H1 (cell line): ENCODE data around the gene PLXNA4. TPM values are rescaled to one million over a fixed set of nuclear protein-coding genes. Genes with fewer than 3 reads are reported as not detected.

Source experiments
- KDM4A ChIP-seq: IDR thresholded peaks from one replicate; pipeline ENCODE4 v1.7.1; 2012; ENCODE audit warnings: low read depth, mild to moderate bottlenecking, moderate library complexity, low read length, inconsistent platforms; ENCODE audit not compliant: severe bottlenecking
- PHF8 ChIP-seq: fragments of 200-600 bp; sonication (generic); conservative IDR thresholded peaks from 2 replicates; pipeline ENCODE4 v1.7.1; 2012; ENCODE audit warnings: low read depth, mild to moderate bottlenecking, inconsistent platforms, low read length, moderate library complexity
- SIRT6 ChIP-seq: IDR thresholded peaks from one replicate; pipeline ENCODE4 v1.7.1; 2012; ENCODE audit warnings: low read length, inconsistent platforms
- TEAD4 ChIP-seq: IDR thresholded peaks from 2 replicates; pipeline ENCODE4 v1.6.1; 2012; ENCODE audit warnings: low read depth, low read length, inconsistent platforms, mixed read lengths
- YY1 ChIP-seq: IDR thresholded peaks from 2 replicates; pipeline ENCODE4 v1.6.1; 2011; ENCODE audit warnings: low read depth, mild to moderate bottlenecking, low read length
- polyA plus RNA-seq, 7 experiments: library from polyadenylated mRNA; depleted of rRNA in 3 of 7; stranded (reverse) in 5 of 7; unstranded in 2 of 7; fragments of >200 nt in 5 of 7; fragments of 200-250 nt in 2 of 7; gene quantifications; 1 replicate in 5 of 7; 2 replicates in 1 of 7; 4 replicates in 1 of 7; pipeline versions ENCODE4 v1.2.1 to v1.2.3, GENCODE V29; 2011 to 2013; ENCODE audit warnings: missing spikeins in 2 of 7, mixed read lengths in 2 of 7
- total RNA-seq: library from RNA; stranded (reverse); fragmentation: NEBNext Ultra II Directional; extraction: Animal tissue kit (Norgen Biotek cat#: 25700); gene quantifications from 2 replicates; pipeline ENCODE4 v1.2.1, GENCODE V29; 2021
- TF ChIP-seq, protein P1 (sequence below): fragments of 300-600 bp; sonication (generic); IDR thresholded peaks from 2 replicates; pipeline ENCODE4 v1.7.1; 2012; ENCODE audit warnings: low read length, moderate library complexity, mild to moderate bottlenecking, inconsistent platforms; ENCODE audit not compliant: insufficient replicate concordance

Gene PLXNA4
- total and polyA plus RNA-seq, 2 of the 8 experiments (the other 6 are each of a cell fraction or from before 2014, with no cell fraction given) = 0.76 to 0.79 TPM

DNA sequence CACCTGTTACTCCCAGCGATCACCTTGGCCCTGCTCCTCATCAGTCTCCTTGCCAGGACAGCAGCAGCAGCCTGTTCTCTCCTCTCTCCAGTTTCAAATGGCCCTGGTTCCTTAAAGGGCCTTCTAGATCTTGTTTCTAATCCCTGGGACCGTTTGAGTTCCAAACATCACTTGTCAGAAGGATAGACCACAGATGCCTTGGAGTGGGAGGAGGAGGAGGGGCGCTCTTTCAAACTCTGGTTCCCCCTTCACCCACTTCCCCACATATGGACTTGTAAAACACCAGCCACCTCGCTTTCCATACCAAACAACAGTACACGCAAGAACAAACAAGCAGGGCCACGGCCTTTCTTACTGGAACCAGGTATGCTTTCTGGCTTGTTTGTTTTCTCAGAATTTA is 104.8 kb downstream of the PLXNA4 start (continued):
- TF ChIP-seq KDM4A (no peak), YY1 (no peak), TEAD4 (no peak), PHF8 (no peak), SIRT6 (no peak)
- TF ChIP-seq, protein P1, sequence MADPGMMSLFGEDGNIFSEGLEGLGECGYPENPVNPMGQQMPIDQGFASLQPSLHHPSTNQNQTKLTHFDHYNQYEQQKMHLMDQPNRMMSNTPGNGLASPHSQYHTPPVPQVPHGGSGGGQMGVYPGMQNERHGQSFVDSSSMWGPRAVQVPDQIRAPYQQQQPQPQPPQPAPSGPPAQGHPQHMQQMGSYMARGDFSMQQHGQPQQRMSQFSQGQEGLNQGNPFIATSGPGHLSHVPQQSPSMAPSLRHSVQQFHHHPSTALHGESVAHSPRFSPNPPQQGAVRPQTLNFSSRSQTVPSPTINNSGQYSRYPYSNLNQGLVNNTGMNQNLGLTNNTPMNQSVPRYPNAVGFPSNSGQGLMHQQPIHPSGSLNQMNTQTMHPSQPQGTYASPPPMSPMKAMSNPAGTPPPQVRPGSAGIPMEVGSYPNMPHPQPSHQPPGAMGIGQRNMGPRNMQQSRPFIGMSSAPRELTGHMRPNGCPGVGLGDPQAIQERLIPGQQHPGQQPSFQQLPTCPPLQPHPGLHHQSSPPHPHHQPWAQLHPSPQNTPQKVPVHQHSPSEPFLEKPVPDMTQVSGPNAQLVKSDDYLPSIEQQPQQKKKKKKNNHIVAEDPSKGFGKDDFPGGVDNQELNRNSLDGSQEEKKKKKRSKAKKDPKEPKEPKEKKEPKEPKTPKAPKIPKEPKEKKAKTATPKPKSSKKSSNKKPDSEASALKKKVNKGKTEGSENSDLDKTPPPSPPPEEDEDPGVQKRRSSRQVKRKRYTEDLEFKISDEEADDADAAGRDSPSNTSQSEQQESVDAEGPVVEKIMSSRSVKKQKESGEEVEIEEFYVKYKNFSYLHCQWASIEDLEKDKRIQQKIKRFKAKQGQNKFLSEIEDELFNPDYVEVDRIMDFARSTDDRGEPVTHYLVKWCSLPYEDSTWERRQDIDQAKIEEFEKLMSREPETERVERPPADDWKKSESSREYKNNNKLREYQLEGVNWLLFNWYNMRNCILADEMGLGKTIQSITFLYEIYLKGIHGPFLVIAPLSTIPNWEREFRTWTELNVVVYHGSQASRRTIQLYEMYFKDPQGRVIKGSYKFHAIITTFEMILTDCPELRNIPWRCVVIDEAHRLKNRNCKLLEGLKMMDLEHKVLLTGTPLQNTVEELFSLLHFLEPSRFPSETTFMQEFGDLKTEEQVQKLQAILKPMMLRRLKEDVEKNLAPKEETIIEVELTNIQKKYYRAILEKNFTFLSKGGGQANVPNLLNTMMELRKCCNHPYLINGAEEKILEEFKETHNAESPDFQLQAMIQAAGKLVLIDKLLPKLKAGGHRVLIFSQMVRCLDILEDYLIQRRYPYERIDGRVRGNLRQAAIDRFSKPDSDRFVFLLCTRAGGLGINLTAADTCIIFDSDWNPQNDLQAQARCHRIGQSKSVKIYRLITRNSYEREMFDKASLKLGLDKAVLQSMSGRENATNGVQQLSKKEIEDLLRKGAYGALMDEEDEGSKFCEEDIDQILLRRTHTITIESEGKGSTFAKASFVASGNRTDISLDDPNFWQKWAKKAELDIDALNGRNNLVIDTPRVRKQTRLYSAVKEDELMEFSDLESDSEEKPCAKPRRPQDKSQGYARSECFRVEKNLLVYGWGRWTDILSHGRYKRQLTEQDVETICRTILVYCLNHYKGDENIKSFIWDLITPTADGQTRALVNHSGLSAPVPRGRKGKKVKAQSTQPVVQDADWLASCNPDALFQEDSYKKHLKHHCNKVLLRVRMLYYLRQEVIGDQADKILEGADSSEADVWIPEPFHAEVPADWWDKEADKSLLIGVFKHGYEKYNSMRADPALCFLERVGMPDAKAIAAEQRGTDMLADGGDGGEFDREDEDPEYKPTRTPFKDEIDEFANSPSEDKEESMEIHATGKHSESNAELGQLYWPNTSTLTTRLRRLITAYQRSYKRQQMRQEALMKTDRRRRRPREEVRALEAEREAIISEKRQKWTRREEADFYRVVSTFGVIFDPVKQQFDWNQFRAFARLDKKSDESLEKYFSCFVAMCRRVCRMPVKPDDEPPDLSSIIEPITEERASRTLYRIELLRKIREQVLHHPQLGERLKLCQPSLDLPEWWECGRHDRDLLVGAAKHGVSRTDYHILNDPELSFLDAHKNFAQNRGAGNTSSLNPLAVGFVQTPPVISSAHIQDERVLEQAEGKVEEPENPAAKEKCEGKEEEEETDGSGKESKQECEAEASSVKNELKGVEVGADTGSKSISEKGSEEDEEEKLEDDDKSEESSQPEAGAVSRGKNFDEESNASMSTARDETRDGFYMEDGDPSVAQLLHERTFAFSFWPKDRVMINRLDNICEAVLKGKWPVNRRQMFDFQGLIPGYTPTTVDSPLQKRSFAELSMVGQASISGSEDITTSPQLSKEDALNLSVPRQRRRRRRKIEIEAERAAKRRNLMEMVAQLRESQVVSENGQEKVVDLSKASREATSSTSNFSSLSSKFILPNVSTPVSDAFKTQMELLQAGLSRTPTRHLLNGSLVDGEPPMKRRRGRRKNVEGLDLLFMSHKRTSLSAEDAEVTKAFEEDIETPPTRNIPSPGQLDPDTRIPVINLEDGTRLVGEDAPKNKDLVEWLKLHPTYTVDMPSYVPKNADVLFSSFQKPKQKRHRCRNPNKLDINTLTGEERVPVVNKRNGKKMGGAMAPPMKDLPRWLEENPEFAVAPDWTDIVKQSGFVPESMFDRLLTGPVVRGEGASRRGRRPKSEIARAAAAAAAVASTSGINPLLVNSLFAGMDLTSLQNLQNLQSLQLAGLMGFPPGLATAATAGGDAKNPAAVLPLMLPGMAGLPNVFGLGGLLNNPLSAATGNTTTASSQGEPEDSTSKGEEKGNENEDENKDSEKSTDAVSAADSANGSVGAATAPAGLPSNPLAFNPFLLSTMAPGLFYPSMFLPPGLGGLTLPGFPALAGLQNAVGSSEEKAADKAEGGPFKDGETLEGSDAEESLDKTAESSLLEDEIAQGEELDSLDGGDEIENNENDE = no peak
